Measurements from ENCODE around the gene ABTB2.

DNA sequence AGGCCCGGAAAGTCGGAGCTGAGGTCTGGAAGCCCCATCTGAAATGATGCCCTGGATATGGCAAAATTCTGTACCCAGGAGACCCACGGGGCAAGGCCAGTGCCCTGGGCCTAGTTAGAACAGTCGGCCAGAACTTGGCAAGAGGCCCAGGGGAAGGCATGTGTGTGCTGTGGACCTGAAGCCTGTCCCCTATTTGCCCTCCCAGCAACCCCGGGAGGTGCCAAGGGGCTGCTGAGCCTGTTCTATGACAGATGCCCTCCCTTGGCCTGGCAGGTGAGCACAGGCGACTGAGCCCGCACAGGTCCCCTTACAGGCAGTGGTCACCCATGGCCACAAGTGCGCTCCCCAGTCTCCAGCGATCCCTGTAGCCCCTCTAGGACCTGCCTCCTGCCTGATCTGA lies 200.6 kb downstream of the ABTB2 start:
- TF ChIP-seq, protein P1, sequence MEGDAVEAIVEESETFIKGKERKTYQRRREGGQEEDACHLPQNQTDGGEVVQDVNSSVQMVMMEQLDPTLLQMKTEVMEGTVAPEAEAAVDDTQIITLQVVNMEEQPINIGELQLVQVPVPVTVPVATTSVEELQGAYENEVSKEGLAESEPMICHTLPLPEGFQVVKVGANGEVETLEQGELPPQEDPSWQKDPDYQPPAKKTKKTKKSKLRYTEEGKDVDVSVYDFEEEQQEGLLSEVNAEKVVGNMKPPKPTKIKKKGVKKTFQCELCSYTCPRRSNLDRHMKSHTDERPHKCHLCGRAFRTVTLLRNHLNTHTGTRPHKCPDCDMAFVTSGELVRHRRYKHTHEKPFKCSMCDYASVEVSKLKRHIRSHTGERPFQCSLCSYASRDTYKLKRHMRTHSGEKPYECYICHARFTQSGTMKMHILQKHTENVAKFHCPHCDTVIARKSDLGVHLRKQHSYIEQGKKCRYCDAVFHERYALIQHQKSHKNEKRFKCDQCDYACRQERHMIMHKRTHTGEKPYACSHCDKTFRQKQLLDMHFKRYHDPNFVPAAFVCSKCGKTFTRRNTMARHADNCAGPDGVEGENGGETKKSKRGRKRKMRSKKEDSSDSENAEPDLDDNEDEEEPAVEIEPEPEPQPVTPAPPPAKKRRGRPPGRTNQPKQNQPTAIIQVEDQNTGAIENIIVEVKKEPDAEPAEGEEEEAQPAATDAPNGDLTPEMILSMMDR (IDR thresholded peaks at IDR 0.05; ENCODE audit: insufficient read depth, low read length): no peak
- no peak for TF ChIP-seq SPI1 (IDR thresholded peaks at IDR 0.05; ENCODE audit: borderline replicate concordance, low read depth)
- TF ChIP-seq, protein P2, sequence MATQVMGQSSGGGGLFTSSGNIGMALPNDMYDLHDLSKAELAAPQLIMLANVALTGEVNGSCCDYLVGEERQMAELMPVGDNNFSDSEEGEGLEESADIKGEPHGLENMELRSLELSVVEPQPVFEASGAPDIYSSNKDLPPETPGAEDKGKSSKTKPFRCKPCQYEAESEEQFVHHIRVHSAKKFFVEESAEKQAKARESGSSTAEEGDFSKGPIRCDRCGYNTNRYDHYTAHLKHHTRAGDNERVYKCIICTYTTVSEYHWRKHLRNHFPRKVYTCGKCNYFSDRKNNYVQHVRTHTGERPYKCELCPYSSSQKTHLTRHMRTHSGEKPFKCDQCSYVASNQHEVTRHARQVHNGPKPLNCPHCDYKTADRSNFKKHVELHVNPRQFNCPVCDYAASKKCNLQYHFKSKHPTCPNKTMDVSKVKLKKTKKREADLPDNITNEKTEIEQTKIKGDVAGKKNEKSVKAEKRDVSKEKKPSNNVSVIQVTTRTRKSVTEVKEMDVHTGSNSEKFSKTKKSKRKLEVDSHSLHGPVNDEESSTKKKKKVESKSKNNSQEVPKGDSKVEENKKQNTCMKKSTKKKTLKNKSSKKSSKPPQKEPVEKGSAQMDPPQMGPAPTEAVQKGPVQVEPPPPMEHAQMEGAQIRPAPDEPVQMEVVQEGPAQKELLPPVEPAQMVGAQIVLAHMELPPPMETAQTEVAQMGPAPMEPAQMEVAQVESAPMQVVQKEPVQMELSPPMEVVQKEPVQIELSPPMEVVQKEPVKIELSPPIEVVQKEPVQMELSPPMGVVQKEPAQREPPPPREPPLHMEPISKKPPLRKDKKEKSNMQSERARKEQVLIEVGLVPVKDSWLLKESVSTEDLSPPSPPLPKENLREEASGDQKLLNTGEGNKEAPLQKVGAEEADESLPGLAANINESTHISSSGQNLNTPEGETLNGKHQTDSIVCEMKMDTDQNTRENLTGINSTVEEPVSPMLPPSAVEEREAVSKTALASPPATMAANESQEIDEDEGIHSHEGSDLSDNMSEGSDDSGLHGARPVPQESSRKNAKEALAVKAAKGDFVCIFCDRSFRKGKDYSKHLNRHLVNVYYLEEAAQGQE (IDR thresholded peaks at IDR 0.05; ENCODE audit: insufficient replicate concordance, low read depth): no peak
- TF ChIP-seq POLR2AphosphoS5 (IDR thresholded peaks at IDR 0.05; ENCODE audit: low read depth): no peak
- TF ChIP-seq GABPA (IDR thresholded peaks at IDR 0.05; ENCODE audit: low read depth): no peak
